HG03025 (cell line): ENCODE results near the gene HMGCS2.
"Not testable (repeated sequence)": the region's sequence is repeated elsewhere in the genome, so short reads cannot be mapped to it uniquely, and the experiment has no call there.

ENCODE experiments used
- ATAC-seq: cut with Tn5 transposase; IDR thresholded peaks from one replicate; pipeline ENCODE4 v1.9.1; 2021; ENCODE audit warnings: mild to moderate bottlenecking, moderate library complexity; ENCODE audit not compliant: unreplicated experiment, low FRiP score

Gene HMGCS2

GRCh38 chr1:119790451-119791198 lies 21.9 kb upstream of the HMGCS2 start:
- no peak for ATAC-seq

GRCh38 chr1:119787776-119788175 lies 19.1 kb upstream of the HMGCS2 start:
- no peak for ATAC-seq

GRCh38 chr1:119786473-119787050 lies 17.9 kb upstream of the HMGCS2 start:
- ATAC-seq = not testable (repeated sequence)

GRCh38 chr1:119786046-119786445 lies 17.3 kb upstream of the HMGCS2 start:
- ATAC-seq = not testable (repeated sequence)

GRCh38 chr1:119784191-119784781 lies 15.6 kb upstream of the HMGCS2 start:
- ATAC-seq = no peak

- no peak for ATAC-seq
These were observed 14.9 kb upstream of the HMGCS2 start for GRCh38 chr1:119783354-119784185.

GRCh38 chr1:119782631-119783325 lies 14.1 kb upstream of the HMGCS2 start:
- ATAC-seq = no peak

GRCh38 chr1:119781434-119782210 lies 12.9 kb upstream of the HMGCS2 start:
- ATAC-seq = no peak

- ATAC-seq = no peak
These were observed 11.2 kb upstream of the HMGCS2 start for GRCh38 chr1:119779869-119780356.

- ATAC-seq = no peak
These were observed 10.3 kb upstream of the HMGCS2 start for GRCh38 chr1:119778886-119779560.

GRCh38 chr1:119778359-119778758 lies 9.7 kb upstream of the HMGCS2 start:
- no peak for ATAC-seq

- no peak for ATAC-seq
These were observed 6.2 kb upstream of the HMGCS2 start for GRCh38 chr1:119774746-119775490.

GRCh38 chr1:119773711-119774241 lies 5.1 kb upstream of the HMGCS2 start:
- no peak for ATAC-seq

- ATAC-seq = no peak
These were observed 3.6 kb upstream of the HMGCS2 start for GRCh38 chr1:119772298-119772697.

GRCh38 chr1:119771770-119772169 lies 3.1 kb upstream of the HMGCS2 start:
- ATAC-seq = no peak

GRCh38 chr1:119771016-119771415 lies 2.3 kb upstream of the HMGCS2 start:
- no peak for ATAC-seq

GRCh38 chr1:119767486-119767885 lies 1.2 kb downstream of the HMGCS2 start:
- ATAC-seq = no peak

GRCh38 chr1:119766374-119766794 lies 2.3 kb downstream of the HMGCS2 start:
- no peak for ATAC-seq
